ENCODE results near the gene SURF6.
"Not testable (repeated sequence)": the region's sequence is repeated elsewhere in the genome, so short reads cannot be mapped to it uniquely, and the experiment has no call there.

Gene SURF6

DNA sequence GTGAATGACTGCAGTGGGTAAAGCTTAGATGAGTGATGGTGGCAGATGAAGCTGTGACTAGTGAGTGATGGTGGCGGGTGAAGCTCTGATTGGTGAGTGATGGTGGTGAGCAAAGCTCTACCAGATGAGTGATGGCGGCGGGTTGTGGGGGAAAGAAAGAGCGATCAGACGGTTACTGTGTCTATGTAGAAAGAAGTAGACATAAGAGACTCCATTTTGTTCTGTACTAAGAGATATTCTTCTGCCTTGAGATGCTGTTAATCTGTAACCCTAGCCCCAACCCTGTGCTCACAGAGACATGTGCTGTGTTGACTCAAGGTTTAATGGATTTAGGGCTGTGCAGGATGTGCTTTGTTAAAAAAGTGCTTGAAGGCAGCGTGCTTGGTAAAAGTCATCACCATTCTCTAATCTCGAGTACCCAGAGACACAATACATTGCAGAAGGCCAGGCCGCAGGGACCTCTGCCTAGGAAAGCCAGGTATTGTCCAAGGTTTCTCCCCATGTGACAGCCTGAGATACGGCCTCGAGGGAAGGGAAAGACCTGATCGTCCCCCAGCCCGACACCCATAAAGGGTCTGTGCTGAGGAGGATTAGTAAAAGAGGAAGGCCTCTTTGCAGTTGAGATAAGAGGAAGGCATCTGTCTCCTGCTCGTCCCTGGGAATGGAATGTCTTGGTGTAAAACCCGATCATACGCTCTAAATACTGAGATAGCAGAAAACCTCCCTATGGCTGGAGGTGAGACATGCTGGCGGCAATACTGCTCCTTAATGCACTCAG, 52.5 kb downstream of the SURF6 start:
- not testable (repeated sequence) for H3K27me3 ChIP-seq (ENCODE audit: control insufficient read depth, insufficient read depth, low read length); H3K27ac ChIP-seq (ENCODE audit: low read depth, low read length); H3K4me1 ChIP-seq (ENCODE audit: control insufficient read depth, insufficient read depth, low read length); H3K4me3 ChIP-seq (ENCODE audit: low read depth, low read length); H3K9ac ChIP-seq (ENCODE audit: low read length); H3K36me3 ChIP-seq (ENCODE audit: control insufficient read depth, insufficient read depth, low read length)
- peaks cover 19% of the 10 kb centered on the region for H3K9me3 ChIP-seq (ENCODE audit: control insufficient read depth, insufficient read depth, low read depth, low read length)

DNA sequence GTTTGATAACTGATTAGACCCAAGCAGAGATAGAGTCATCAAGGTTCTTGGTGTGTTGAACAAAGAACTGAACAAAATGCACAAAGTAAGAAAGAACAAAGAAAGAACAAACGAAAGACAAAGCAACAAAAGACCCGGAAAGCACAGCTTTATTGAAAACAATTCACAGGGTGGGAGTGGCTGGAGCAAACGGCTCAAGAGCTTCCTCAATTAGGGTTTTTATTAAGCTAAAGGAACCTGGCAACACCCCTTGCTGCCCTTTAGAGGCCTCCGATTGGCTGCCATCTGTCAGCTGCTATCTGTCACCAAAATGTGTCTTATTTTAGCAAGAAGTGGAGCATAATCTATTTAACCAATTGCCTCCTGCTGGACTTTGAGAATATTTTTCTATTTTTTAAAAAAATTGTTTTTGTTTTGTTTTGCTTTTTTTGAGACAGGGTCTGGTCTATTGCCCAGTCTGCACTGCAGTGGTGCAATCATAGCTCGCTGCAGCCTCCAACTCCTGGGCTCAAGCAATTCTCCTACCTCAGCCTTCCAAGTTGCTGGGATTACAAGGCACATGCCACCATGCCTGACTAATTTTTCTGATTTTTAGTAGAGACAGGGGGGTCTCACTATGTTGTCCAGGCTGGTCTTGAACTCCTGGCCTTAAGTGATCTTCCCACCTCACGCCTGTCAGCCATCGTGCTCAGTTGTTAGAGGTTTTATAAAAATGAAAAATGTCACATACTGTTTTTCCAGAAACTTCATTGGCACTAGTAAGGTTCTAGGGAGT, 53.3 kb downstream of the SURF6 start:
- Histone ChIP-seq H3K27ac (ENCODE audit: low read depth, low read length) (no peak overlapping the region), H3K9me3 (ENCODE audit: control insufficient read depth, insufficient read depth, low read depth, low read length) (peaks cover 19% of the 10 kb centered on the region), H3K4me1 (ENCODE audit: control insufficient read depth, insufficient read depth, low read length) (peaks cover 4% of the 10 kb centered on the region; the same call in 1 of the 2 replicates), H3K4me3 (ENCODE audit: low read depth, low read length) (no peak overlapping the region), H3K36me3 (ENCODE audit: control insufficient read depth, insufficient read depth, low read length) (no peaks in the 10 kb centered on the region), H3K27me3 (ENCODE audit: control insufficient read depth, insufficient read depth, low read length) (peaks cover 11% of the 10 kb centered on the region), H3K9ac (ENCODE audit: low read length) (no peak overlapping the region)

DNA sequence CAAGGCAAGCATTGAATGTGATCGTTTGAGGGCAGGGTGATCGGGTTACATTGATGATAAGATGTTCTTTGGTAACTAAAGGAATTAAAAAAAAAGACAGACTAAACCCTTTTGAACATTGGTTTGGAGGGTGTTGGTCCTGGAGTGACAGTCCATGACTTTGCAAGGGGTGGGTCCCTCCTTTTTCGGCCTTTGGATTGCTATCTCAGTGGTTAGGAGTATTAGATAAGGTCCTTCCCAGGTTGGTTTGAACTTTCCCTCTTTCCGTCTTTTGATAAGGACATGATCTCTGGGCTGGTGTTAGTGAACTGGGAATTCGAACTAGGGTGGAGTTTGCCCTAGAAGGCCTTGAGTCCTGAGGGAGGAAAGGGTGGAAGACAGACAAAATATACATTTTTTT, 55.6 kb downstream of the SURF6 start:
- Histone ChIP-seq H3K4me1 (ENCODE audit: control insufficient read depth, insufficient read depth, low read length) (peaks cover 4% of the 10 kb centered on the region; the same call in 1 of the 2 replicates), H3K36me3 (ENCODE audit: control insufficient read depth, insufficient read depth, low read length) (no peaks in the 10 kb centered on the region), H3K9ac (ENCODE audit: low read length) (no peak overlapping the region), H3K4me3 (ENCODE audit: low read depth, low read length) (no peak overlapping the region), H3K9me3 (ENCODE audit: control insufficient read depth, insufficient read depth, low read depth, low read length) (peaks cover 16% of the 10 kb centered on the region), H3K27me3 (ENCODE audit: control insufficient read depth, insufficient read depth, low read length) (peaks cover 34% of the 10 kb centered on the region), H3K27ac (ENCODE audit: low read depth, low read length) (no peak overlapping the region)
